SK-N-SH treated with all-trans-retinoic acid at 6 μM for 48 hours (cell line): ENCODE results near the gene PCDH8.

Experiments used
- ATAC-seq: fragments of 200-7000 bp; cut with Tn5 transposase; 3 replicates; pipeline ENCODE4 v1.9.1; 2020; ENCODE audit warnings: mild to moderate bottlenecking, moderate library complexity
- ARNTL ChIP-seq: fragments of 450-650 bp; formaldehyde crosslinking; IDR thresholded peaks from 2 replicates; pipeline ENCODE4 v1.5.0; 2020; ENCODE audit warnings: low read depth, mild to moderate bottlenecking, moderate library complexity, borderline replicate concordance
- BACH2 ChIP-seq: fragments of 250-450 bp; sonication (Bioruptor Pico); IDR thresholded peaks from 2 replicates; pipeline ENCODE4 v1.9.0; 2021; ENCODE audit warnings: mild to moderate bottlenecking, borderline replicate concordance
- CSDC2 ChIP-seq: fragments of 250-450 bp; sonication (Bioruptor Pico); IDR thresholded peaks from 2 replicates; pipeline ENCODE4 v1.5.0; 2020; ENCODE audit warnings: mild to moderate bottlenecking, moderate library complexity
- ESRRG ChIP-seq: fragments of 250-450 bp; sonication (Bioruptor Pico); IDR thresholded peaks from 2 replicates; pipeline ENCODE4 v1.6.1; 2021; ENCODE audit warnings: mild to moderate bottlenecking
- GLIS3 ChIP-seq: fragments of 250-450 bp; sonication (Bioruptor Pico); IDR thresholded peaks from 2 replicates; pipeline ENCODE4 v1.5.0; 2020; ENCODE audit warnings: mild to moderate bottlenecking, moderate library complexity
- ISL1 ChIP-seq: fragments of 250-450 bp; sonication (Bioruptor Pico); IDR thresholded peaks from 2 replicates; pipeline ENCODE4 v2.1.2; 2022; ENCODE audit warnings: mild to moderate bottlenecking, moderate library complexity
- OSR1 ChIP-seq: fragments of 250-450 bp; sonication (Bioruptor Pico); IDR thresholded peaks from 2 replicates; pipeline ENCODE4 v1.8.0; 2022; ENCODE audit warnings: moderate library complexity, mild to moderate bottlenecking, inconsistent platforms
- PPARA ChIP-seq: fragments of 250-450 bp; sonication (Bioruptor Pico); IDR thresholded peaks from 2 replicates; pipeline ENCODE4 v1.5.0; 2020; ENCODE audit warnings: mild to moderate bottlenecking, borderline replicate concordance
- RARB ChIP-seq: fragments of 250-450 bp; sonication (Bioruptor Pico); IDR thresholded peaks from 2 replicates; pipeline ENCODE4 v1.8.0; 2021; ENCODE audit warnings: mild to moderate bottlenecking, moderate library complexity
- SNAI2 ChIP-seq: fragments of 250-450 bp; sonication (Bioruptor Pico); IDR thresholded peaks from 2 replicates; pipeline ENCODE4 v1.5.0; 2020; ENCODE audit warnings: mild to moderate bottlenecking, moderate library complexity
- TCF4 ChIP-seq: fragments of 250-450 bp; sonication (Bioruptor Pico); IDR thresholded peaks from 2 replicates; pipeline ENCODE4 v1.8.0; 2021; ENCODE audit warnings: mild to moderate bottlenecking, moderate library complexity, borderline replicate concordance
- TOX ChIP-seq: fragments of 250-450 bp; sonication (Bioruptor Pico); IDR thresholded peaks from 2 replicates; pipeline ENCODE4 v1.8.0; 2021; ENCODE audit warnings: mild to moderate bottlenecking, moderate library complexity, borderline replicate concordance
- ZC3H10 ChIP-seq: fragments of 250-450 bp; sonication (Bioruptor Pico); IDR thresholded peaks from 2 replicates; pipeline ENCODE4 v1.5.1; 2021; ENCODE audit warnings: mild to moderate bottlenecking, moderate library complexity
- ZFP3 ChIP-seq: fragments of 250-450 bp; sonication (Bioruptor Pico); IDR thresholded peaks from 2 replicates; pipeline ENCODE4 v1.5.0; 2020; ENCODE audit warnings: mild to moderate bottlenecking, moderate library complexity
- ZFP30 ChIP-seq: fragments of 450-650 bp; formaldehyde crosslinking; IDR thresholded peaks from 2 replicates; pipeline ENCODE4 v1.5.0; 2022; ENCODE audit warnings: mild to moderate bottlenecking, moderate library complexity
- ZNF565 ChIP-seq: fragments of 450-650 bp; formaldehyde crosslinking; conservative IDR thresholded peaks from 2 replicates; pipeline ENCODE4 v1.5.0; 2020; ENCODE audit warnings: low read depth, mild to moderate bottlenecking, moderate library complexity
- ZNF70 ChIP-seq: fragments of 450-650 bp; formaldehyde crosslinking; IDR thresholded peaks from 2 replicates; pipeline ENCODE4 v1.5.0; 2020; ENCODE audit warnings: mild to moderate bottlenecking, moderate library complexity
- ZNF8 ChIP-seq: fragments of 450-650 bp; formaldehyde crosslinking; IDR thresholded peaks from 2 replicates; pipeline ENCODE4 v1.5.0; 2020; ENCODE audit warnings: mild to moderate bottlenecking, moderate library complexity
- TF ChIP-seq, protein P1 (sequence below): fragments of 250-450 bp; sonication (Bioruptor Pico); IDR thresholded peaks from 2 replicates; pipeline ENCODE4 v1.5.1; 2021; ENCODE audit warnings: mild to moderate bottlenecking, moderate library complexity
- TF ChIP-seq, protein P2 (sequence below): fragments of 250-450 bp; sonication (Bioruptor Pico); IDR thresholded peaks from 2 replicates; pipeline ENCODE4 v1.5.1; 2020; ENCODE audit warnings: low read depth, mild to moderate bottlenecking, moderate library complexity
- TF ChIP-seq, protein P3 (sequence below): fragments of 250-450 bp; sonication (Bioruptor Pico); IDR thresholded peaks from 2 replicates; pipeline ENCODE4 v1.8.0; 2021; ENCODE audit warnings: low read depth, mild to moderate bottlenecking, moderate library complexity, borderline replicate concordance
- TF ChIP-seq, protein P4 (sequence below): fragments of 250-450 bp; sonication (Bioruptor Pico); IDR thresholded peaks from 2 replicates; pipeline ENCODE4 v1.8.0; 2020; ENCODE audit warnings: mild to moderate bottlenecking, moderate library complexity, borderline replicate concordance

The PCDH8 gene

GRCh38 chr13:52847322-52847681 lies 1.1 kb downstream of the PCDH8 start:
- no peak for ATAC-seq
- no peak for TF ChIP-seq ZFP30

DNA sequence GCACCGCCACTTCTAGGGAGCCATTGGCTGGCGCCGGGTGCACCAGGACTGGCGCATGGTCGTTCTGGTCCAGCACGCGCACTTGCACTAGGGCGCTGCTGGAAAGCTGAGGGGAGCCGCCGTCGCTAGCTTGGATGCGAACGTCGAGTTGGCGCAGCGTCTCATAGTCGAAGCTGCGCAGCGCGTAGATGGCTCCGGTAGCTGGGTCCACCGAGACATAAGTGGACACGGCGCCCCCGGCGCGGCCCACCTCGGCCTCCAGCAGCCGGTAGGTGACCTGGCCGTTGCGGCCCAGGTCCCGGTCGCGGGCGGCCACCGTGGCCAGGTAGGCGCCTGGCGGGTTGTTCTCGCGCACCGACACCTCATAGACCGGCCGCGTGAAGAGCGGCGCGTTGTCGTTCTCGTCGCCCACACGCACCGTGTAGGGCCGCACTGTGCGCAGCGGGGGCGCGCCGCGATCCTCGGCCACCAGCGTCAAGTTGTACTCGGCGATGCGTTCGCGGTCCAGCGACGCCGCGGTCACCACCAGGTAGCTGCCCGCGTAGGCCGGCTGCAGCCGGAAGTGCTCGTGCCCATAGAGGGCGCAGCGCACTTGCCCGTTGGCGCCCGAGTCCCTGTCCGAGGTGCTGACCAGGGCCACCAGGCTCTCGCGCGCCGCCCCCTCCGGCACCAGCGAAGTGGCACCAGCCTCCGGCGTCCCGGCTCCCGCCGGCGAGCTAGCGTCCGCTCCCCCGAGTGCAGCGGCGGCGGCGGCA lies 1.7 kb downstream of the PCDH8 start:
- no peak for TF ChIP-seq ZNF70
- peak; percentile 70; the same call in 1 of the 2 replicates for TF ChIP-seq ZFP3 (CRISPR knock-in tag)
- TF ChIP-seq SNAI2 (CRISPR knock-in tag): peak; percentile 46; the same call in 1 of the 2 replicates
- 0 out of 2 replicates have a peak, but pooled peaks have one; percentile 40 for TF ChIP-seq GLIS3 (CRISPR knock-in tag)
- TF ChIP-seq CSDC2: 0 out of 2 replicates have a peak, but pooled peaks have one; percentile 70
- no peak for TF ChIP-seq TOX (CRISPR knock-in tag)
- ATAC-seq: peak; percentile 55

DNA sequence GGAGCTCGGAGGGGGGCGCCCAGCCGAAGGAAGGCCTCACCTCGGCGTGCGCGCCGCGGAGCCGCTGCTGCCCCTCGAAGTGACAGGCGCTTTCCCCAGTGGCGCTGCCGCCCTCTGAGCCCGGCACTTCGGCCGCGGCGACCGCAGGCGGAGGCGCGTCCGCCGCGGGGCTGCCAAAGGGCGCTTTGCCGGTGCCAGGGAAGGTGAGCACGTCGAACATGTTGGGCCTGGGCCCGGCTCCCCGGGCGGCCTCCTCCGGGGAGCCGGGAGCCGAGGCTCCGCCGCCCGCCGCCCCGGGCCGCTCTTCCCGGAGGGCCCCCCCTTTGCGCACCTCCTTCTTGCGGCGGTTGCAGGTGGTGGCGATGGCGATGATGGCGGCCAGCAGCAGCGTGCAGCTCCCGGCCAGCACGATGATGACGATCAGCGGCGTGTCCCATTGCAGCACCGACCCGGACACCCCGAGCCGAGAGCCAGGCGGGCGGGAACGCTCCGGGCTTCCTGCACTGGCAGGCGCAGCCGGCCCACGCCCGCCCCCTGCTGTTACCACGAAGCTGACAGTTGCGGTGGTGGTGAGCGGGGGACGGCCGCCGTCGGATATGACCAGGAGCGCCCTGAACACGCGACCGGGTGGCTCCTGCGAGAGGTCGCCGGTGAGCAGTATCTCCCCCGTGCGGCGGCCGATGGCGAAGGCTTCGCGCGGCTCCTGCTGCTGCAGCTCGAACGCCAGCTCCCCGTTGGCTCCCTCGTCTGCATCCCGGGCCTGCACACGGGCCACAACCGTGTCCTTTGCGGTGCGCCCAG lies 2.5 kb downstream of the PCDH8 start:
- TF ChIP-seq ZC3H10 (CRISPR knock-in tag) (no peak), GLIS3 (CRISPR knock-in tag) (no peak), CSDC2 (no peak), RARB (CRISPR knock-in tag) (no peak), ZFP3 (CRISPR knock-in tag) (no peak), ARNTL (CRISPR knock-in tag) (no peak), SNAI2 (CRISPR knock-in tag) (no peak), OSR1 (CRISPR knock-in tag) (no peak), ESRRG (CRISPR knock-in tag) (no peak), ZNF565 (CRISPR knock-in tag) (no peak), PPARA (no peak), ZNF8 (CRISPR knock-in tag) (no peak), TOX (CRISPR knock-in tag) (no peak), TCF4 (CRISPR knock-in tag) (no peak), ZFP30 (no peak)
- TF ChIP-seq, protein P1, sequence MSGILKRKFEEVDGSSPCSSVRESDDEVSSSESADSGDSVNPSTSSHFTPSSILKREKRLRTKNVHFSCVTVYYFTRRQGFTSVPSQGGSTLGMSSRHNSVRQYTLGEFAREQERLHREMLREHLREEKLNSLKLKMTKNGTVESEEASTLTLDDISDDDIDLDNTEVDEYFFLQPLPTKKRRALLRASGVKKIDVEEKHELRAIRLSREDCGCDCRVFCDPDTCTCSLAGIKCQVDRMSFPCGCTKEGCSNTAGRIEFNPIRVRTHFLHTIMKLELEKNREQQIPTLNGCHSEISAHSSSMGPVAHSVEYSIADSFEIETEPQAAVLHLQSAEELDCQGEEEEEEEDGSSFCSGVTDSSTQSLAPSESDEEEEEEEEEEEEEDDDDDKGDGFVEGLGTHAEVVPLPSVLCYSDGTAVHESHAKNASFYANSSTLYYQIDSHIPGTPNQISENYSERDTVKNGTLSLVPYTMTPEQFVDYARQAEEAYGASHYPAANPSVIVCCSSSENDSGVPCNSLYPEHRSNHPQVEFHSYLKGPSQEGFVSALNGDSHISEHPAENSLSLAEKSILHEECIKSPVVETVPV: no peak
- TF ChIP-seq, protein P2, sequence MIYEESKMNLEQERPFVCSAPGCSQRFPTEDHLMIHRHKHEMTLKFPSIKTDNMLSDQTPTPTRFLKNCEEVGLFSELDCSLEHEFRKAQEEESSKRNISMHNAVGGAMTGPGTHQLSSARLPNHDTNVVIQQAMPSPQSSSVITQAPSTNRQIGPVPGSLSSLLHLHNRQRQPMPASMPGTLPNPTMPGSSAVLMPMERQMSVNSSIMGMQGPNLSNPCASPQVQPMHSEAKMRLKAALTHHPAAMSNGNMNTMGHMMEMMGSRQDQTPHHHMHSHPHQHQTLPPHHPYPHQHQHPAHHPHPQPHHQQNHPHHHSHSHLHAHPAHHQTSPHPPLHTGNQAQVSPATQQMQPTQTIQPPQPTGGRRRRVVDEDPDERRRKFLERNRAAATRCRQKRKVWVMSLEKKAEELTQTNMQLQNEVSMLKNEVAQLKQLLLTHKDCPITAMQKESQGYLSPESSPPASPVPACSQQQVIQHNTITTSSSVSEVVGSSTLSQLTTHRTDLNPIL (CRISPR knock-in tag): no peak
- ATAC-seq: peak; percentile 48

DNA sequence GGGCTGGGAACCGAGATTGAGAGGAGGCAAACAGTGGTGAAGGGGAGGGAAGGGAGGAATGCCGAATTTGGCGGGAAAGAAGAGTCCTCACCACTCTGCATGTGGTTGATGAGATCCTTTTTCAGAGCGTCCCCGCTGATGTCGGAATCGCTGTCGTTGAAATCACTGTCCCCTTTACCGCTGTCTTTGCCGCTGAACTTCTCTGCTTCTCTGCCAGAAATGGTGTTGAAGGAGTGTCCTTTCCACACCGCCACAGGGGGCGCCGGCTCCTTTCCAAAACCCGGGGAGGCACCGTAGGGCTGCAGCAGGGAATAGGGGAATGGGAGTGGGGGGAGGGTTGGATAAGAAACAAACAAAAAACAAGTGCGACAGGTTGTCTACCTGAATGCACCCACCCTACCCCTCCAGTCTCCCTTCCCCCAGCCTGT lies 3.1 kb downstream of the PCDH8 start:
- TF ChIP-seq ZNF565 (CRISPR knock-in tag) (no peak), CSDC2 (no peak), ARNTL (CRISPR knock-in tag) (no peak), ZNF8 (CRISPR knock-in tag) (no peak), BACH2 (CRISPR knock-in tag) (no peak), SNAI2 (CRISPR knock-in tag) (no peak), TCF4 (CRISPR knock-in tag) (no peak), ZFP3 (CRISPR knock-in tag) (no peak), ESRRG (CRISPR knock-in tag) (no peak), ISL1 (no peak), ZC3H10 (CRISPR knock-in tag) (no peak), ZFP30 (no peak)
- TF ChIP-seq, protein P2 (CRISPR knock-in tag): no peak
- TF ChIP-seq, protein P1: no peak
- TF ChIP-seq, protein P3, sequence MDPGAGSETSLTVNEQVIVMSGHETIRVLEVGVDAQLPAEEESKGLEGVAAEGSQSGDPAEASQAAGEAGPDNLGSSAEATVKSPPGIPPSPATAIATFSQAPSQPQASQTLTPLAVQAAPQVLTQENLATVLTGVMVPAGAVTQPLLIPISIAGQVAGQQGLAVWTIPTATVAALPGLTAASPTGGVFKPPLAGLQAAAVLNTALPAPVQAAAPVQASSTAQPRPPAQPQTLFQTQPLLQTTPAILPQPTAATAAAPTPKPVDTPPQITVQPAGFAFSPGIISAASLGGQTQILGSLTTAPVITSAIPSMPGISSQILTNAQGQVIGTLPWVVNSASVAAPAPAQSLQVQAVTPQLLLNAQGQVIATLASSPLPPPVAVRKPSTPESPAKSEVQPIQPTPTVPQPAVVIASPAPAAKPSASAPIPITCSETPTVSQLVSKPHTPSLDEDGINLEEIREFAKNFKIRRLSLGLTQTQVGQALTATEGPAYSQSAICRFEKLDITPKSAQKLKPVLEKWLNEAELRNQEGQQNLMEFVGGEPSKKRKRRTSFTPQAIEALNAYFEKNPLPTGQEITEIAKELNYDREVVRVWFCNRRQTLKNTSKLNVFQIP (CRISPR knock-in tag): no peak
- TF ChIP-seq, protein P4, sequence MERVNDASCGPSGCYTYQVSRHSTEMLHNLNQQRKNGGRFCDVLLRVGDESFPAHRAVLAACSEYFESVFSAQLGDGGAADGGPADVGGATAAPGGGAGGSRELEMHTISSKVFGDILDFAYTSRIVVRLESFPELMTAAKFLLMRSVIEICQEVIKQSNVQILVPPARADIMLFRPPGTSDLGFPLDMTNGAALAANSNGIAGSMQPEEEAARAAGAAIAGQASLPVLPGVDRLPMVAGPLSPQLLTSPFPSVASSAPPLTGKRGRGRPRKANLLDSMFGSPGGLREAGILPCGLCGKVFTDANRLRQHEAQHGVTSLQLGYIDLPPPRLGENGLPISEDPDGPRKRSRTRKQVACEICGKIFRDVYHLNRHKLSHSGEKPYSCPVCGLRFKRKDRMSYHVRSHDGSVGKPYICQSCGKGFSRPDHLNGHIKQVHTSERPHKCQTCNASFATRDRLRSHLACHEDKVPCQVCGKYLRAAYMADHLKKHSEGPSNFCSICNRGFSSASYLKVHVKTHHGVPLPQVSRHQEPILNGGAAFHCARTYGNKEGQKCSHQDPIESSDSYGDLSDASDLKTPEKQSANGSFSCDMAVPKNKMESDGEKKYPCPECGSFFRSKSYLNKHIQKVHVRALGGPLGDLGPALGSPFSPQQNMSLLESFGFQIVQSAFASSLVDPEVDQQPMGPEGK: no peak
- no peak for ATAC-seq
